ENCODE results near the gene CNTLN.
"Not testable (repeated sequence)": the region's sequence is repeated elsewhere in the genome, so short reads cannot be mapped to it uniquely, and the experiment has no call there.

CNTLN gene

DNA sequence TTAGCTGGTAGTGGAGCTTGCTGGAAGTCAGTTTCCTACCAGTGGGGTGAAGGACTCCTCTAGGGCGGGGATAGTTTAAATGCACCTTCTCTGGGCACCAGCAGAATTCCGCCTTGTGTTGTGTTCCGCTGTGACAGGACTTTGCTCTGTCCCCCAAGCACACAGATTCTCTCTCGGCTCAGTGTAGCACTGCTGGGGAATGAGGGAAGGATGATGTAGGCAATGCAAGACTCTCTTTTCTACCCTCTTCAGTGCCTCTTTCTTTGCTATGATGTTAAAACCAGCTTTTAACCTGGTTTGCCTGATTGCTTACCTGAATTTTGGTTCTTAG is 288.8 kb downstream of the CNTLN start:
- H3K9ac ChIP-seq (ENCODE audit: low read length): no peak overlapping the region
- H3K36me3 ChIP-seq (ENCODE audit: control insufficient read depth, low read depth, low read length): no peaks in the 10 kb centered on the region
- no peak overlapping the region for H3K27ac ChIP-seq (ENCODE audit: low read length)

DNA sequence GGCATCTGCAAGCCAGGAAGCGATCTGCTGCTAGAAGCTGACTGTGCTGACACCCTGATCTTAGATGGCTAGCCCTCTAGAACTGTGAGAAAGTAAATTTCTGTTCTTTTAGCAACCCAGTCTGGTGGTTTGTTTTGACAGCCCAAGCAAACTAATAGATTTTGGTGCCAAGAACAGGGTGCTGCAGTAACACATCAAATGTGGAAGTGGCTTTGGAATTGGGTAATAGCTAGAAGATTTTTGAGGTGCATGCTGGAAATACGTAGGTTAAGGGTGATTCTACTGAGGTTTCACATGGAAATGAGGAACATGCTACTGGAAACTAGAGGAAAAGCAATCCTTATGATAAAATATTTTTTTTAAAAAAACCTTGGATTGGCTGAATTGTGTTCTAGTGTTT is 290.5 kb downstream of the CNTLN start:
- peaks cover 5% of the 10 kb centered on the region for H3K4me1 ChIP-seq (ENCODE audit: control insufficient read depth, low read depth, low read length)
- no peaks in the 10 kb centered on the region for H3K27me3 ChIP-seq (ENCODE audit: control insufficient read depth, insufficient read depth, low read length)
- H3K9ac ChIP-seq (ENCODE audit: low read length): no peak overlapping the region
- H3K9me3 ChIP-seq (ENCODE audit: control insufficient read depth, low read depth, low read length): no peaks in the 10 kb centered on the region
- H3K4me3 ChIP-seq (ENCODE audit: low read length): no peak overlapping the region
- H3K36me3 ChIP-seq (ENCODE audit: control insufficient read depth, low read depth, low read length): no peaks in the 10 kb centered on the region
- H3K27ac ChIP-seq (ENCODE audit: low read length): no peak overlapping the region

More for the DNA sequence above, 288.8 kb downstream of the CNTLN start:
- no peaks in the 10 kb centered on the region for H3K9me3 ChIP-seq (ENCODE audit: control insufficient read depth, low read depth, low read length)
- peaks cover 5% of the 10 kb centered on the region for H3K4me1 ChIP-seq (ENCODE audit: control insufficient read depth, low read depth, low read length)
- H3K4me3 ChIP-seq (ENCODE audit: low read length): no peak overlapping the region
- H3K27me3 ChIP-seq (ENCODE audit: control insufficient read depth, insufficient read depth, low read length): no peaks in the 10 kb centered on the region

DNA sequence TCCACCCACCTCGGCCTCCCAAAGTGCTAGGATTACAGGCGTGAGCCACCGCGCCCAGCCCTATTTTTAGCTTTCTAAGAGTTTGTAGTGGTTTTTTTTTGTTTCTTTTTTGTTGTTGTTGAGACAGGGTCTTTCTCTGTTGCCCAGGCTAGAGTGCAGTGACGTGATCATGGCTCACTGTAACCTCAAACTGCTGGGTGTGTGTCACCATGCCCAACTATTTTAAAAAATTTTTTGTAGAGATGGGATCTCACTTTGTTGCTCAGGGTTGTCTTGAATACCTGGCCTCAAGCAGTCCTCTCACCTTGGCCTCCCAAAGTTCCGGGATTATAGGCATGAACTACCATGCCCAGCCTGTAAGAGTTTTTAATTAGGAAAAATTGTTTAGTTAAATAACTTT is 298.7 kb downstream of the CNTLN start:
- H3K9me3 ChIP-seq (ENCODE audit: control insufficient read depth, low read depth, low read length): no peaks in the 10 kb centered on the region
- H3K4me1 ChIP-seq (ENCODE audit: control insufficient read depth, low read depth, low read length): no peaks in the 10 kb centered on the region
- no peaks in the 10 kb centered on the region for H3K27me3 ChIP-seq (ENCODE audit: control insufficient read depth, insufficient read depth, low read length)
- no peak overlapping the region for H3K4me3 ChIP-seq (ENCODE audit: low read length)
- H3K9ac ChIP-seq (ENCODE audit: low read length): no peak overlapping the region
- H3K36me3 ChIP-seq (ENCODE audit: control insufficient read depth, low read depth, low read length): no peaks in the 10 kb centered on the region
- no peak overlapping the region for H3K27ac ChIP-seq (ENCODE audit: low read length)

DNA sequence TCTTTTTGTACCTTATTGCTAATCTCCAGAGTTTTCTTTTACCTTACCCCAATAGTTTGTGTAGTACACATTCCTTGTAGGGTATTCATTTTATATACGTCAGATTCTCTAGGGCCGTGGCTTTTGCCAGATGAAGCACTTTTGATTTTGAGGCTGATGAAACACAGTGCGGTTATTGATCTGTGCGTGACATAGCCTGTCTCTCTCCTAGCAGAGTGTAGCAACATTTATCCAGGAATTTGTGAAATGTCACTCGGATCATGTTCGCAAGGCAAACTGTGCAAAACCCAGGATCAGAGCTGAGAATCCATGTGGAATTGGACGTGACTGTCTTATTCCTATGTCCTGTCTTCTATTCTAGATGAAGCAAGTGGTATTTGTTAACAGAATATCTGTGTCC is 302.0 kb downstream of the CNTLN start:
- no peaks in the 10 kb centered on the region for H3K9me3 ChIP-seq (ENCODE audit: control insufficient read depth, low read depth, low read length)
- H3K27me3 ChIP-seq (ENCODE audit: control insufficient read depth, insufficient read depth, low read length): no peaks in the 10 kb centered on the region
- H3K4me3 ChIP-seq (ENCODE audit: low read length): no peak overlapping the region
- H3K9ac ChIP-seq (ENCODE audit: low read length): no peak overlapping the region
- no peaks in the 10 kb centered on the region for H3K4me1 ChIP-seq (ENCODE audit: control insufficient read depth, low read depth, low read length)
- H3K27ac ChIP-seq (ENCODE audit: low read length): no peak overlapping the region
- no peaks in the 10 kb centered on the region for H3K36me3 ChIP-seq (ENCODE audit: control insufficient read depth, low read depth, low read length)

DNA sequence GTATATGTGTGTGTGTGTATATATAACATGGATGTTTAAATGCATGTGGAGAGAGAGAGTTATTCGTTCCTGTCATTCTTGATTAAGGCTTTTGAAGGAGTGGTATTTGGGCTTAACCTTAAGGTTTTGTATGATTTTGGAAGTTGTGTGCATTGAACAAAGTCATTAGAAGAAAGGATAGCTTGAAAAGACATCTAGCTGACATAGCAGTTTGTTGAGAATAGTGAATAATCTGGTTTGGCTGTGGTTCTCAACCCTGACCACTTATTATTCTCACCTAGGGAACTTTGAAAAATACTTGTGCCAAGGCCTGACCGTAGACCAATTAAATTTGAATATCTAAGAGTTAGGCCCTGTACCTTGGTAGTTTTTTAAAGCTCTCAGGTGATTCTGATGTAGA is 303.0 kb downstream of the CNTLN start:
- H3K9me3 ChIP-seq (ENCODE audit: control insufficient read depth, low read depth, low read length): no peaks in the 10 kb centered on the region
- no peak overlapping the region for H3K27ac ChIP-seq (ENCODE audit: low read length)
- no peaks in the 10 kb centered on the region for H3K27me3 ChIP-seq (ENCODE audit: control insufficient read depth, insufficient read depth, low read length)
- no peaks in the 10 kb centered on the region for H3K4me1 ChIP-seq (ENCODE audit: control insufficient read depth, low read depth, low read length)
- H3K9ac ChIP-seq (ENCODE audit: low read length): no peak overlapping the region
- no peak overlapping the region for H3K4me3 ChIP-seq (ENCODE audit: low read length)
- no peaks in the 10 kb centered on the region for H3K36me3 ChIP-seq (ENCODE audit: control insufficient read depth, low read depth, low read length)

DNA sequence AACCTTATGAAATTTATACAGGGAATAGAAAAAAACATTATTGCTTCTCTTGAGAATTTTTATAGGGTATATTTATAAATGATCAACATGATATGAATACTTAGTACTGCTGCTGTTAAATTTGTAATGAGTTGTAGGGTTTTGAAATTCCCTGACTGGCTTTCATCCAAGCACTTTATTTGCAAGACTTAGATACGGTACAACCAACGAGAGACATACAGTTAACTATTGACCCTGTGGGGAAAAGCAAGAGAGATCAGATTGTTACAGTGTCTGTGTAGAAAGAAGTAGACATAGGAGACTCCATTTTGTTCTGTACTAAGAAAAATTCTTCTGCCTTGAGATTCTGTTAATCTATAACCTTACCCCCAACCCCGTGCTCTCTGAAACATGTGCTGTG is 310.3 kb downstream of the CNTLN start:
- H3K9ac ChIP-seq (ENCODE audit: low read length); H3K4me3 ChIP-seq (ENCODE audit: low read length); H3K27ac ChIP-seq (ENCODE audit: low read length); H3K9me3 ChIP-seq (ENCODE audit: control insufficient read depth, low read depth, low read length); H3K27me3 ChIP-seq (ENCODE audit: control insufficient read depth, insufficient read depth, low read length); H3K4me1 ChIP-seq (ENCODE audit: control insufficient read depth, low read depth, low read length); H3K36me3 ChIP-seq (ENCODE audit: control insufficient read depth, low read depth, low read length): not testable (repeated sequence)

DNA sequence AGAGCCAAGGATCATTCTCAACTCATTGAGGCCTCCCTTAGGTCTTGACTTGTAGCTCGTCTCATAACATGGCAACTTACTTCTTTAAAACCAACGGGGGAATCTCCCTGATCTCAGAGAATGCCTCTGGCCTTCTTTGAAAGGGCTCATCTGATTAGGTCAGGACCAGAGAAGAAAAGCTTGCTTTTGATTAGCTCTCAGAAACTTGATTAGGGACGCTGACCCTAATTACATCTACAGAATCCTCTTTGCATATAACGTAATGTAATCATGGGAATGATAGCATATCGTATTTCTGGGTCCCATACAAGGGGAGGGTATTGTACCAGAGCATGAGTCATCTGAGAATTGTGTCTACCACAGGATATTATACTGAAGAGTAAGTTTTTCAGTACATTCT is 318.9 kb downstream of the CNTLN start:
- no peaks in the 10 kb centered on the region for H3K36me3 ChIP-seq (ENCODE audit: control insufficient read depth, low read depth, low read length)
- H3K27me3 ChIP-seq (ENCODE audit: control insufficient read depth, insufficient read depth, low read length): no peaks in the 10 kb centered on the region
- no peaks in the 10 kb centered on the region for H3K9me3 ChIP-seq (ENCODE audit: control insufficient read depth, low read depth, low read length)
- H3K9ac ChIP-seq (ENCODE audit: low read length): no peak overlapping the region
- H3K27ac ChIP-seq (ENCODE audit: low read length): no peak overlapping the region
- H3K4me3 ChIP-seq (ENCODE audit: low read length): no peak overlapping the region
- H3K4me1 ChIP-seq (ENCODE audit: control insufficient read depth, low read depth, low read length): no peaks in the 10 kb centered on the region

DNA sequence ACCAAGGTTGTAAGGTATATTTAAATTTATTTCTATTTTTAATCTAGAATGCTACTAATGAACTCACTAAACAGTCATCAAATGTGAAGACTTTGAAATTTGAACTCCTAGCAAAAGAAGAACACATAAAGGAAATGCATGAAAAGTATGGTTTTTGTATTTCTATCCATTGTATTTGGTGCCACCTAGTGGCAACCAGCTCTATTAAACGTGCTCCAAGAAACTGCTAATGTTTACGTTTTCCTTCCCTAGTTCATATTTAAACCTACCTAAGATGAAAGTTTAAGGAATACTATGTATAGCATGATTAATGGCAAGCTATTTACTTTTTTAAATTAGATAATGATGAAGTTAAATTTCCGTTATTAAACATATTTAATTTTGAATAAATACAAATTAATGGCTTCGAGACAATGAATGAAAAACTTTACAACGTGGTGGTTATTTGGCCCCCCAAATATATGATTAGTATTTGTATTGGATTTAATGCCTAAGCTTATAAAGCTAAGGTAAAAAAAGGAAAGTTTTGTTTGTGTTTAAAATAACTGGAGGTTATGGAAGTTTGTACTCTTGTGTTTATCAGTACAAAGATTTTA is 328.1 kb downstream of the CNTLN start:
- Histone ChIP-seq H3K27ac (ENCODE audit: low read length) (no peak overlapping the region), H3K9ac (ENCODE audit: low read length) (no peak overlapping the region), H3K27me3 (ENCODE audit: control insufficient read depth, insufficient read depth, low read length) (no peaks in the 10 kb centered on the region), H3K4me3 (ENCODE audit: low read length) (no peak overlapping the region), H3K36me3 (ENCODE audit: control insufficient read depth, low read depth, low read length) (no peaks in the 10 kb centered on the region), H3K9me3 (ENCODE audit: control insufficient read depth, low read depth, low read length) (no peaks in the 10 kb centered on the region), H3K4me1 (ENCODE audit: control insufficient read depth, low read depth, low read length) (no peaks in the 10 kb centered on the region)

DNA sequence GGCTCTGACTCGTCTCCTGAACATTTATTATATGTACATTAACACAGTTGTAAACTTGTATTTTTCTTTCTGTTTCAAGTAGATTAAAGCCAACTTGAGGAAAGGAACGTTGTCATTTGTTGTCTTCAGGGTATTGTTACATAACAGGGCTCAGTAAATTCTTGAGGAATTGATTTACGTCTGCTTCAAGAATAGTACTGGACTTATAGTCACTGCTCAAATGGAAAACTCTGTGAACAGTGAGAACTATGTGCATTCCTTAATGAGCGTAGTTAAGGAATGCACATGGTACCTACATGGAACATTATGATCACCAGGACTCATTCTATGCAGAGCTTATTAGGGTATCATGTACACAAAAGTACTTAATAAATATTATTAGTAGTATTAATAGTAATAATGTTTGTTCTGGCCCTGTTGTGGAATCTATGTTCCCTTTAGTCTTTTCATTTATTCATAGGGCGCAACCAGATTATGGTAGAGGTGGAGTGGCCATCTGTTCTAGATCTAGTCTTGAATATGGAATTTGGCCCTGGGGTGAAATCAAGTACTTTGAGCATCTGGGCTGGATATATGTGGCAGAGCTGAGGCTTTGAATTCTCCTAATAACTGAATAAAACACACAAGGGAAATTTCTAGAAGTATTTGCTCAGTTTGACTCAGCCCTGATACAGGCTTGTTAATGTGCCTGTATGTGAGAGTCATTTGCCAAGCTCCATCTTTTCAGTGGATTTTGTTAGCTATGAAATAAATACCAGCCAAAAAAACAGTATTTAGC is 335.4 kb downstream of the CNTLN start:
- no peaks in the 10 kb centered on the region for H3K9me3 ChIP-seq (ENCODE audit: control insufficient read depth, low read depth, low read length)
- H3K36me3 ChIP-seq (ENCODE audit: control insufficient read depth, low read depth, low read length): no peaks in the 10 kb centered on the region
- H3K9ac ChIP-seq (ENCODE audit: low read length): no peak overlapping the region
- H3K4me3 ChIP-seq (ENCODE audit: low read length): no peak overlapping the region
- no peaks in the 10 kb centered on the region for H3K27me3 ChIP-seq (ENCODE audit: control insufficient read depth, insufficient read depth, low read length)
- no peak overlapping the region for H3K27ac ChIP-seq (ENCODE audit: low read length)
- no peaks in the 10 kb centered on the region for H3K4me1 ChIP-seq (ENCODE audit: control insufficient read depth, low read depth, low read length)

DNA sequence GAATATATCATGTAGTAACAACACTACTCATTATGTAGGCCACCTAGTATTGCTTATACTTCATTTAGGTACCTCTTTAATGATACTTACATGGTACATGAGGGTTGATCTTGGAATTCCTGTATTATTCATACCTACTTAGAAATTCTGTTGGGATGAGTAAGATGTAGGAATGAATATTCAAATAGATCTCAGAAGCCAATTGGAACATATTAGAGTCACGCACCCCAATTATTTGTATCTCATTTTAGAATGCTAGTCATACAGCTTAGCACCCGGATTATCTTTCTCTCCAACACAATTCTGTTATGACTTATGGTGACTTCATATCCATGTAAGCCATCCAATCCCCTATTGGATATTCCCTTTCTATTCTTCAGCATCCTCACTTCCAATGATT is 337.3 kb downstream of the CNTLN start:
- Histone ChIP-seq H3K9me3 (ENCODE audit: control insufficient read depth, low read depth, low read length) (no peaks in the 10 kb centered on the region), H3K36me3 (ENCODE audit: control insufficient read depth, low read depth, low read length) (no peaks in the 10 kb centered on the region), H3K4me3 (ENCODE audit: low read length) (no peak overlapping the region), H3K27ac (ENCODE audit: low read length) (no peak overlapping the region), H3K27me3 (ENCODE audit: control insufficient read depth, insufficient read depth, low read length) (no peaks in the 10 kb centered on the region), H3K4me1 (ENCODE audit: control insufficient read depth, low read depth, low read length) (no peaks in the 10 kb centered on the region), H3K9ac (ENCODE audit: low read length) (no peak overlapping the region)

DNA sequence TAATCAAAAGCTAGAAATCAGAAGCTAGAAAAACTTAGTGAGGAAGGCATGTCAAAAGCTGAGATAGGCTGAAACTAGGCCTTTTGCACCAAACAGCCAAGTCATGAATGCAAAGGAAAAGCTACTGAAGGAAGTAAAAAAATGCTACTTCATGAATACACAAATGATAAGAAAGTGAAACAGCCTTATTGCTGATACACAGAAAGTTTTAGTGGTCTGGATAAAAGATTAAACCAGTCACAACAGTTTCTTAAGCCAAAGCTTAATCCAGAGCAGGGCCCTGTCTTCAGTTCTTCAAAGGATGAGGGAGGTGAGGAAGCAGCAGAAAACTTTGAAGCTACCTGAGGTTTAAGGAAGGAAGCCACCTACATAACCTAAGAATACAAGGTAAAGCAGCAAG is 341.6 kb downstream of the CNTLN start:
- Histone ChIP-seq H3K9me3 (ENCODE audit: control insufficient read depth, low read depth, low read length) (no peaks in the 10 kb centered on the region), H3K27ac (ENCODE audit: low read length) (no peak overlapping the region), H3K27me3 (ENCODE audit: control insufficient read depth, insufficient read depth, low read length) (no peaks in the 10 kb centered on the region)

DNA sequence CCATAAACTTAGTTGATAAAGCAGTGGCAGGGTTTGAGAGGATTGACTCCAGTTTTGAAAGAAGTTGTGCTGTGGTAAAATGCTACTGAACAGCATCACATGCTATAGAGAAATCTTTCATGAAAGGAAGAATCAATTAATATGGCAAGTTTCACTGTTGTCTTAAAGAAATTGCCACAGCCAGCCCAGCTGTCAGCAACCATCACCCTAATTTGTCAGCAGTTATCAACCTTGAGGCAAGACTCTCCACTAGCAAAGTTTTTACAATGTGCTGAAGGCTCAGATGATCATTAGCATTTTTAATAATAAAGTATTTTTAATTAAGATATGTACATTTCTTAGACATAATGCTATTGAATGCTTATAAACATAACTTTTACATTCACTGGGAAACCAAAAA is 343.0 kb downstream of the CNTLN start:
- no peak overlapping the region for H3K27ac ChIP-seq (ENCODE audit: low read length)
- no peaks in the 10 kb centered on the region for H3K27me3 ChIP-seq (ENCODE audit: control insufficient read depth, insufficient read depth, low read length)
- H3K9ac ChIP-seq (ENCODE audit: low read length): no peak overlapping the region
- no peaks in the 10 kb centered on the region for H3K9me3 ChIP-seq (ENCODE audit: control insufficient read depth, low read depth, low read length)
- H3K36me3 ChIP-seq (ENCODE audit: control insufficient read depth, low read depth, low read length): no peaks in the 10 kb centered on the region
- H3K4me1 ChIP-seq (ENCODE audit: control insufficient read depth, low read depth, low read length): no peaks in the 10 kb centered on the region
- H3K4me3 ChIP-seq (ENCODE audit: low read length): no peak overlapping the region

More for the DNA sequence above, 341.6 kb downstream of the CNTLN start:
- H3K36me3 ChIP-seq (ENCODE audit: control insufficient read depth, low read depth, low read length): no peaks in the 10 kb centered on the region
- H3K4me1 ChIP-seq (ENCODE audit: control insufficient read depth, low read depth, low read length): no peaks in the 10 kb centered on the region
- no peak overlapping the region for H3K9ac ChIP-seq (ENCODE audit: low read length)
- no peak overlapping the region for H3K4me3 ChIP-seq (ENCODE audit: low read length)

Measured in iPS-18a (cell line).